Measurements from ENCODE around the gene SLC45A3. TPM values are rescaled to one million over a fixed set of nuclear protein-coding genes. Genes with fewer than 3 reads are reported as not detected.

SLC45A3 gene
- total RNA-seq, 1 experiment from 2014 or later = 16.7 TPM

- Histone ChIP-seq H3K9ac (ENCODE audit: extremely low read depth, insufficient read length, low read length) (no peak overlapping the region), H4K20me1 (ENCODE audit: control insufficient read depth, insufficient read depth, insufficient read length) (no peaks in the 10 kb centered on the region), H2BK15ac (ENCODE audit: low read depth, low read length) (no peak overlapping the region), H2BK12ac (ENCODE audit: insufficient read length, low read depth, low read length) (no peak overlapping the region), H2BK5ac (ENCODE audit: insufficient read length, low read length) (no peak overlapping the region), H2BK120ac (ENCODE audit: low read depth, low read length, poor library complexity, severe bottlenecking) (no peak overlapping the region), H3K4me2 (ENCODE audit: insufficient read depth, insufficient read length, low read length) (no peak overlapping the region), H4K91ac (ENCODE audit: insufficient read length, low read depth, low read length) (no peak overlapping the region), H3K23ac (ENCODE audit: insufficient read length, low read depth, low read length) (no peak overlapping the region), H3K79me2 (ENCODE audit: insufficient read depth, low read length) (peaks cover 9% of the 10 kb centered on the region; the same call in 1 of the 2 replicates), H4K8ac (replicated peaks; ENCODE audit: insufficient read length, low read depth, low read length) (no peak overlapping the region), H3K14ac (ENCODE audit: insufficient read depth, low read length) (no peak overlapping the region), H2AK5ac (ENCODE audit: insufficient read length, low read length) (no peak overlapping the region), H4K5ac (ENCODE audit: insufficient read length, low read depth, low read length) (no peak overlapping the region), H3K9me3 (ENCODE audit: control insufficient read depth, low read depth, low read length) (no peaks in the 10 kb centered on the region), H3K4me1 (ENCODE audit: insufficient read depth, low read length) (no peaks in the 10 kb centered on the region), H2AFZ (ENCODE audit: low read length) (no peak overlapping the region), H3T11ph (ENCODE audit: low read length) (no peak overlapping the region), H3K56ac (ENCODE audit: insufficient read length, low read depth, low read length) (no peak overlapping the region), H3K79me1 (ENCODE audit: insufficient read depth, low read depth, low read length, poor library complexity, severe bottlenecking) (no peaks in the 10 kb centered on the region), H3K18ac (ENCODE audit: insufficient read length, low read depth, low read length) (no peak overlapping the region), H3K4ac (ENCODE audit: low read depth, low read length) (no peak overlapping the region), H3K27ac (ENCODE audit: insufficient read length, low read depth, low read length) (no peak overlapping the region), H3K27me3 (ENCODE audit: insufficient read depth, low read length) (no peaks in the 10 kb centered on the region), H3K23me2 (ENCODE audit: insufficient read length, low read depth, low read length, poor library complexity, severe bottlenecking) (peaks cover 8% of the 10 kb centered on the region), H2BK20ac (ENCODE audit: low read depth, low read length, poor library complexity, severe bottlenecking) (no peak overlapping the region)
- peaks cover 0 to 3% (median 1%) of the 10 kb centered on the region in 3 experiments; a peak in 3 of 7 replicates for H3K36me3 Mint-ChIP-seq (ENCODE audit: insufficient read depth in 1 of 3, low read depth in 3 of 3)
- peaks cover 9% of the 10 kb centered on the region for H3K27me3 Mint-ChIP-seq (ENCODE audit: low read depth)
- no CpG with 5 or more reads among the region's 6 CpGs for WGBS (ENCODE audit: extremely low coverage, insufficient read length, low lambda C conversion rate)
- no peak for DNase-seq
- H3K4me1 Mint-ChIP-seq = peaks cover 13 to 14% of the 10 kb centered on the region in 2 experiments
- H3K27ac Mint-ChIP-seq = no peak overlapping the region
- H3K9me3 Mint-ChIP-seq = no peaks in the 10 kb centered on the region; a peak in 1 of 5 replicates
- no peak for TF ChIP-seq CTCF (conservative IDR thresholded peaks at IDR 0.05)
- H3K4me3 Mint-ChIP-seq = peak overlapping the region in 1 of 2 experiments; percentile 47; a peak in 1 of 5 replicates
Measured at GRCh38 chr1:205633421-205633976, 46.8 kb downstream of the SLC45A3 start.
